WERI-Rb-1 (cell line): ENCODE data around the gene SLIT3.

ENCODE experiments used
- DNase-seq: peaks from one replicate; pipeline ENCODE4 v3.0.0-alpha.2; 2020
- H3K27ac ChIP-seq: fragments of 250-450 bp; sonication (Bioruptor Pico); 2 replicates; pipeline ENCODE4 v1.5.1; 2020; ENCODE audit warnings: mild to moderate bottlenecking, moderate library complexity
- H3K27me3 ChIP-seq: fragments of 250-450 bp; sonication (Bioruptor Pico); 2 replicates; pipeline ENCODE4 v1.5.1; 2021; ENCODE audit warnings: mild to moderate bottlenecking, low read depth, moderate library complexity; ENCODE audit not compliant: insufficient read depth, severe bottlenecking
- H3K36me3 ChIP-seq: fragments of 250-450 bp; sonication (Bioruptor Pico); 2 replicates; pipeline ENCODE4 v1.5.1; 2020; ENCODE audit warnings: mild to moderate bottlenecking, moderate library complexity
- H3K4me3 ChIP-seq: 2 replicates; pipeline ENCODE4 v1.5.1; 2011; ENCODE audit warnings: low read depth, mild to moderate bottlenecking, control low read depth, low read length
- H3K9me3 ChIP-seq: fragments of 250-450 bp; sonication (Bioruptor Pico); 2 replicates; pipeline ENCODE4 v1.5.1; 2021; ENCODE audit warnings: mild to moderate bottlenecking, moderate library complexity; ENCODE audit not compliant: severe bottlenecking
- TF ChIP-seq, protein P1 (sequence below): IDR thresholded peaks from 2 replicates; pipeline ENCODE4 v1.5.1; 2011; ENCODE audit warnings: low read depth, mild to moderate bottlenecking, control low read depth, inconsistent platforms, low read length

SLIT3 gene

GRCh38 chr5:168679515-168679920 is 621.4 kb downstream of the SLIT3 start:
- Histone ChIP-seq H3K27ac (no peak overlapping the region), H3K36me3 (no peaks in the 10 kb centered on the region), H3K27me3 (peaks cover 7% of the 10 kb centered on the region), H3K4me3 (no peak overlapping the region), H3K9me3 (no peaks in the 10 kb centered on the region)
- peak; percentile 69 for DNase-seq
- TF ChIP-seq, protein P1, sequence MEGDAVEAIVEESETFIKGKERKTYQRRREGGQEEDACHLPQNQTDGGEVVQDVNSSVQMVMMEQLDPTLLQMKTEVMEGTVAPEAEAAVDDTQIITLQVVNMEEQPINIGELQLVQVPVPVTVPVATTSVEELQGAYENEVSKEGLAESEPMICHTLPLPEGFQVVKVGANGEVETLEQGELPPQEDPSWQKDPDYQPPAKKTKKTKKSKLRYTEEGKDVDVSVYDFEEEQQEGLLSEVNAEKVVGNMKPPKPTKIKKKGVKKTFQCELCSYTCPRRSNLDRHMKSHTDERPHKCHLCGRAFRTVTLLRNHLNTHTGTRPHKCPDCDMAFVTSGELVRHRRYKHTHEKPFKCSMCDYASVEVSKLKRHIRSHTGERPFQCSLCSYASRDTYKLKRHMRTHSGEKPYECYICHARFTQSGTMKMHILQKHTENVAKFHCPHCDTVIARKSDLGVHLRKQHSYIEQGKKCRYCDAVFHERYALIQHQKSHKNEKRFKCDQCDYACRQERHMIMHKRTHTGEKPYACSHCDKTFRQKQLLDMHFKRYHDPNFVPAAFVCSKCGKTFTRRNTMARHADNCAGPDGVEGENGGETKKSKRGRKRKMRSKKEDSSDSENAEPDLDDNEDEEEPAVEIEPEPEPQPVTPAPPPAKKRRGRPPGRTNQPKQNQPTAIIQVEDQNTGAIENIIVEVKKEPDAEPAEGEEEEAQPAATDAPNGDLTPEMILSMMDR: peak; percentile 85

DNA sequence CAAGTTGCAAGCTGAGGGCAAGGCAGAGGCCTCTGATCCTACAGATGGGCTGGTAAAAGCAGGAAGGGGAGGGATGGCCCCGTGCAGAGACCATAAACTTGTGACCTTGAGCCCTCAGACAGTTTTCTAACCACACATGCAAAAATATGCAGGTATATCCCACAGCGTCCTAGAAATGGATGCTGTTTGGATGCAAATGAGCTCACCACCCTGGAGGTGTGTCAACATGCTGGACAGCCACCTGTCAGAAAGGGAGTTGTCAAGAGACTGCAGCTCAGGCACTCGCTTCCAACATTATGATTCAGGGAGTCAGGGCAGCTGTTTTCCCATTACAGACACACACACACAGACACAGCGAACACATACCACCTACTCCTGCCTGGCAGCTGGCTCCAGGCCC is 624.4 kb downstream of the SLIT3 start:
- TF ChIP-seq, protein P1: no peak
- peaks cover 4% of the 10 kb centered on the region for H3K27me3 ChIP-seq
- no peak for DNase-seq
- H3K27ac ChIP-seq: no peak overlapping the region
- H3K36me3 ChIP-seq: no peaks in the 10 kb centered on the region
- H3K9me3 ChIP-seq: no peaks in the 10 kb centered on the region
- H3K4me3 ChIP-seq: no peak overlapping the region

DNA sequence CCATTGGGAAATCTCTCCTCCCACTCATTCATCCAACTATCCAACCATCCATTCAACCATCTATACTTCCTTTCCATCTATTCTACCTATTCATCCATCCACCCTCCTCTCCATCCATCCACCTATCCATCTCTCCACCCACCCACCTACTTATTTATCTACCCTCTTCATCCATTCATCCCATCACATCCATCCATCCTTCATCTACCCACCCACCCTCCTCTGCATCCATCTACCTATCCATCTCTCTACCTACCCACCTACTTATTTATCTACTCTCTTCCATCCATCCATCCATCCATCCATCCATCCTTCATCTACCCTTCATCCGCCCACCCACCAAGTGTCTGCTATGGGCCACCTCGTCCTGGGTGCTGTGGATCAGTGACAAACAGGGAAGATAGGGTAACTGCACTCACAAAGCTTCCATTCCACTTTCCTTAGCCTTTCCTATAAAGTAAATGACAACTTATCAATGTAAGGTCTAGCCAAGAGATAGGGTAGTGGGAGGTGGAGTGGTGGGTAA is 625.0 kb downstream of the SLIT3 start:
- DNase-seq: no peak
- TF ChIP-seq, protein P1: no peak
- H3K27ac ChIP-seq: no peak overlapping the region
- H3K27me3 ChIP-seq: peaks cover 4% of the 10 kb centered on the region
- H3K9me3 ChIP-seq: no peaks in the 10 kb centered on the region
- H3K4me3 ChIP-seq: no peak overlapping the region
- no peaks in the 10 kb centered on the region for H3K36me3 ChIP-seq

- TF ChIP-seq, protein P1: no peak
- no peak overlapping the region for H3K4me3 ChIP-seq
- H3K27me3 ChIP-seq: peaks cover 4% of the 10 kb centered on the region
- H3K36me3 ChIP-seq: no peaks in the 10 kb centered on the region
- H3K27ac ChIP-seq: no peak overlapping the region
- H3K9me3 ChIP-seq: no peaks in the 10 kb centered on the region
- DNase-seq: no peak
These were observed 626.0 kb downstream of the SLIT3 start for GRCh38 chr5:168674893-168675482.

GRCh38 chr5:168672888-168673287 is 628.1 kb downstream of the SLIT3 start:
- peaks cover 4% of the 10 kb centered on the region for H3K27me3 ChIP-seq
- TF ChIP-seq, protein P1: no peak

DNA sequence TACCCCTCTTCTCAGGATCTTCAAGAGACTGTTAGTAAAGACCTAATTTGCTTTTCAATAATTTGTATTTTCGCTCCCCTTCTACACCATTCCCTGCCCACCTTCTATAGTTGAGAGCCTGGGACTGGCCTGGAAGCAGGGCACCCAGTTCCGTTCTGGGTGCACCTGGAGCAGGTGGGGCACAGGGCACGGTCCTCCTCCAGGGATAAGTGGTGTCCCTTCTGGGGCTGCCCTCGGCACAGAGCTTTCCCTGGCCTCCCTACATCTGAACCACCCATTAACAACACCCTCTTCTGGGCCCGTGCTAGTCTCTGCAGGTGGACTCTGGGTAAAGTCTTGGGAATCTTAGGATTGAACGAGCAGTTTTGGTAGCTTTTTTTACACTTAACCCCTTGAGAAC is 628.9 kb downstream of the SLIT3 start:
- H3K4me3 ChIP-seq: no peak overlapping the region
- H3K27me3 ChIP-seq: peaks cover 4% of the 10 kb centered on the region
- no peaks in the 10 kb centered on the region for H3K9me3 ChIP-seq
- TF ChIP-seq, protein P1: no peak
- H3K27ac ChIP-seq: no peak overlapping the region
- H3K36me3 ChIP-seq: no peaks in the 10 kb centered on the region
- no peak for DNase-seq

More at GRCh38 chr5:168672888-168673287, 628.1 kb downstream of the SLIT3 start:
- no peak for DNase-seq
- no peak overlapping the region for H3K4me3 ChIP-seq
- H3K36me3 ChIP-seq: no peaks in the 10 kb centered on the region
- no peak overlapping the region for H3K27ac ChIP-seq
- H3K9me3 ChIP-seq: no peaks in the 10 kb centered on the region
